ENCODE measurements around the gene DUSP21. TPM values are rescaled to one million over a fixed set of nuclear protein-coding genes. Genes with fewer than 3 reads are reported as not detected.

The DUSP21 gene
- total RNA-seq, 1 experiment from 2014 or later: not detected

Other genes with a start within 250 kb of the DUSP21 start
- 37.0 and 40.9 TPM in 2 replicates for gene KDM6A, start 29.2 kb downstream of the DUSP21 start, total RNA-seq (2021)